K562 (cell line): ENCODE measurements around the gene GIPC3. TPM values are rescaled to one million over a fixed set of nuclear protein-coding genes. Genes with fewer than 3 reads are reported as not detected.

Experiments
- ARID4B ChIP-seq: sonication (generic); formaldehyde crosslinking; IDR thresholded peaks from 2 replicates; pipeline ENCODE4 v1.8.0; 2022; ENCODE audit warnings: mild to moderate bottlenecking, missing genetic modification reagents
- CHAMP1 ChIP-seq: fragments of 450-650 bp; IDR thresholded peaks from 2 replicates; pipeline ENCODE4 v1.6.1; 2016; ENCODE audit warnings: mild to moderate bottlenecking
- CXXC5 ChIP-seq: fragments of 250-450 bp; sonication (Bioruptor Pico); IDR thresholded peaks from 2 replicates; pipeline ENCODE4 v1.8.0; 2022; ENCODE audit warnings: inconsistent platforms, mild to moderate bottlenecking, moderate library complexity
- ESRRB ChIP-seq: fragments of 250-450 bp; sonication (Bioruptor Pico); IDR thresholded peaks from 2 replicates; pipeline ENCODE4 v1.5.0; 2020; ENCODE audit warnings: mild to moderate bottlenecking, moderate library complexity, borderline replicate concordance
- GMEB1 ChIP-seq: fragments of 250-450 bp; sonication (Bioruptor Pico); IDR thresholded peaks from 2 replicates; pipeline ENCODE4 v1.4.0; 2020; ENCODE audit warnings: mild to moderate bottlenecking
- HDGF ChIP-seq: fragments of 450-650 bp; IDR thresholded peaks from 2 replicates; pipeline ENCODE4 v1.6.1; 2016
- KDM2B ChIP-seq: fragments of 250-450 bp; sonication (Bioruptor Pico); IDR thresholded peaks from 2 replicates; pipeline ENCODE4 v1.8.0; 2021; ENCODE audit warnings: mild to moderate bottlenecking, moderate library complexity
- KHSRP ChIP-seq: fragments of 450-650 bp; IDR thresholded peaks from 2 replicates; pipeline ENCODE4 v1.6.1; 2017
- MCM2 ChIP-seq: fragments of 450-650 bp; IDR thresholded peaks from 2 replicates; pipeline ENCODE4 v1.6.1; 2017; ENCODE audit warnings: low read depth, mild to moderate bottlenecking
- NCOA1 ChIP-seq: fragments of 450-650 bp; IDR thresholded peaks from 2 replicates; pipeline ENCODE4 v1.6.1; 2016; ENCODE audit warnings: low read depth
- NFE2 ChIP-seq: IDR thresholded peaks from 2 replicates; pipeline ENCODE4 v1.6.1; 2014; ENCODE audit warnings: antibody characterized with exemption, low read depth
- PHF21A ChIP-seq: fragments of 450-650 bp; IDR thresholded peaks from 2 replicates; pipeline ENCODE4 v1.6.1; 2017; ENCODE audit warnings: low read depth, borderline replicate concordance
- PML ChIP-seq: IDR thresholded peaks from 2 replicates; pipeline ENCODE4 v1.6.1; 2012; ENCODE audit warnings: low read length, inconsistent platforms
- RCOR1 ChIP-seq, 2 experiments: IDR thresholded peaks; 2 replicates each; pipeline ENCODE4 v1.6.1; 2012; ENCODE audit warnings: low read depth in 2 of 2, low read length in 2 of 2, borderline replicate concordance in 1 of 2, improper control_type of control experiment in 1 of 2
- SMARCB1 ChIP-seq: IDR thresholded peaks from 2 replicates; pipeline ENCODE4 v1.6.1; 2011; ENCODE audit warnings: improper control_type of control experiment, low read depth; ENCODE audit not compliant: insufficient read length
- ZC3H8 ChIP-seq: fragments of 450-650 bp; IDR thresholded peaks from 2 replicates; pipeline ENCODE4 v1.6.1; 2017
- ZNF174 ChIP-seq: fragments of 250-450 bp; sonication (Bioruptor Pico); IDR thresholded peaks from 2 replicates; pipeline ENCODE4 v1.4.0; 2020; ENCODE audit warnings: mild to moderate bottlenecking
- ZNF584 ChIP-seq: fragments of 200-800 bp; sonication (Bioruptor generic); IDR thresholded peaks from 2 replicates; pipeline ENCODE4 v1.6.1; 2016; ENCODE audit warnings: low read depth, mild to moderate bottlenecking, missing genetic modification characterization, missing compliant biosample characterization
- polyA plus RNA-seq, 8 experiments: library from polyadenylated mRNA; depleted of rRNA in 4 of 8; stranded (reverse) in 5 of 8; unstranded in 3 of 8; fragments of >200 nt; fragmentation: Nextera tagmentation in 2 of 8; fragmentation: Illumina TruSeq in 1 of 8; extraction: Ambion mirVana in 2 of 8; extraction: Trizol in 1 of 8; gene quantifications; 2 replicates each; pipeline versions ENCODE4 v1.2.1 to v1.2.3, GENCODE V29; 2011 to 2014; ENCODE audit warnings: inconsistent platforms in 1 of 8, missing spikeins in 1 of 8
- total RNA-seq, 7 experiments: library from RNA; depleted of rRNA in 6 of 7; stranded (reverse); fragments of >200 nt in 6 of 7; fragmentation: Illumina TruSeq in 2 of 7; extraction: Trizol in 2 of 7; gene quantifications; 2 replicates each; pipeline versions ENCODE4 v1.2.1 to v1.2.3, GENCODE V29; 2011 to 2021; ENCODE audit warnings: low replicate concordance in 1 of 7
- TF ChIP-seq, protein P1 (sequence below): fragments of 250-450 bp; sonication (Bioruptor Pico); IDR thresholded peaks from 2 replicates; pipeline ENCODE4 v1.6.1; 2021; ENCODE audit warnings: mild to moderate bottlenecking

The GIPC3 gene
- total and polyA plus RNA-seq, 9 of the 15 experiments (the other 6 are each of a cell fraction or from before 2014, with no cell fraction given) = 0.03 to 3.6 (median 1.5) TPM; not detected in 1

- TF ChIP-seq ARID4B (CRISPR knock-in tag) (peak; percentile 90), MCM2 (no peak), ZNF174 (CRISPR knock-in tag) (no peak), PML (no peak; the same call in 1 of the 2 replicates), GMEB1 (CRISPR knock-in tag) (peak; percentile 63), ZNF584 (no peak), CXXC5 (CRISPR knock-in tag) (peak; percentile 81), PHF21A (peak; percentile 61; the same call in 1 of the 2 replicates), CHAMP1 (no peak), ZC3H8 (no peak), NFE2 (peak; percentile 99), RCOR1 (IDR thresholded peaks at IDR 0.05; ENCODE audit: borderline replicate concordance in 1 of 2, low read depth in 2 of 2, low read length in 2 of 2) (0 out of 4 replicates have a peak, but pooled peaks of 1 of the 2 experiments have one; percentile 4), ESRRB (no peak), HDGF (no peak), NCOA1 (no peak), KHSRP (no peak), SMARCB1 (no peak), KDM2B (no peak)
- TF ChIP-seq, protein P1, sequence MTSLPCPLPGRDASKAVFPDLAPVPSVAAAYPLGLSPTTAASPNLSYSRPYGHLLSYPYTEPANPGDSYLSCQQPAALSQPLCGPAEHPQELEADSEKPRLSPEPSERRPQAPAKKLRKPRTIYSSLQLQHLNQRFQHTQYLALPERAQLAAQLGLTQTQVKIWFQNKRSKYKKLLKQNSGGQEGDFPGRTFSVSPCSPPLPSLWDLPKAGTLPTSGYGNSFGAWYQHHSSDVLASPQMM (CRISPR knock-in tag) = no peak
Observed at GRCh38 chr19:3626473-3627350, 41.4 kb downstream of the GIPC3 start, which contains the start of gene CACTIN (continued).
